Transverse colon (tissue), 4 donors: ENCODE measurements around the gene TM2D3.

Source experiments
- CTCF ChIP-seq, 5 experiments: fragments of 200-600 bp in 3 of 5; fragments of 450-650 bp in 2 of 5; sonication (generic) in 3 of 5; IDR thresholded peaks; 1 replicate in 2 of 5; 2 replicates in 3 of 5; pipeline ENCODE4 v1.5.1; 2016 to 2017; ENCODE audit warnings: antibody characterized with exemption in 5 of 5, inconsistent platforms in 3 of 5, mild to moderate bottlenecking in 2 of 5, moderate library complexity in 1 of 5
- POLR2A ChIP-seq: fragments of 450-650 bp; IDR thresholded peaks from one replicate; pipeline ENCODE4 v1.6.1; 2016; ENCODE audit warnings: antibody characterized with exemption, mild to moderate bottlenecking, moderate library complexity
- POLR2AphosphoS5 ChIP-seq, 3 donors: sonication (generic); formaldehyde crosslinking; IDR thresholded peaks; one replicate each; pipeline ENCODE4 v1.6.1; 2016; ENCODE audit warnings: antibody characterized with exemption in 3 of 3

- TF ChIP-seq CTCF (IDR thresholded peaks at IDR 0.05) (no peak), POLR2A (no peak), POLR2AphosphoS5 (IDR thresholded peaks at IDR 0.05) (no peak)
Measured at GRCh38 chr15:101651554-101652097, 555 bp downstream of the TM2D3 start.
